Renal pelvis (tissue), 4 donors: ENCODE data around the gene CACNB2. TPM values are rescaled to one million over a fixed set of nuclear protein-coding genes. Genes with fewer than 3 reads are reported as not detected.
"Not testable (repeated sequence)": the region's sequence is repeated elsewhere in the genome, so short reads cannot be mapped to it uniquely, and the experiment has no call there.

Experiments
- DNase-seq: peaks from one replicate; pipeline ENCODE4 v3.0.0-alpha.2; 2013
- polyA plus RNA-seq, 3 donors: library from polyadenylated mRNA; unstranded; fragments of 120-200 nt; gene quantifications; one replicate each; pipeline ENCODE4 v1.2.1, GENCODE V29; 2013; ENCODE audit not compliant: insufficient read length in 3 of 3

CACNB2 gene
- polyA plus RNA-seq, 3 donors = 2.4 to 6.1 (median 4.9) TPM

- DNase-seq = peak; percentile 40
Observed at GRCh38 chr10:18400201-18400905, 260.1 kb downstream of the CACNB2 start.

GRCh38 chr10:18400906-18401245 lies 260.7 kb downstream of the CACNB2 start:
- DNase-seq = peak; percentile 16

GRCh38 chr10:18401416-18402195 lies 261.4 kb downstream of the CACNB2 start:
- no peak for DNase-seq

DNA sequence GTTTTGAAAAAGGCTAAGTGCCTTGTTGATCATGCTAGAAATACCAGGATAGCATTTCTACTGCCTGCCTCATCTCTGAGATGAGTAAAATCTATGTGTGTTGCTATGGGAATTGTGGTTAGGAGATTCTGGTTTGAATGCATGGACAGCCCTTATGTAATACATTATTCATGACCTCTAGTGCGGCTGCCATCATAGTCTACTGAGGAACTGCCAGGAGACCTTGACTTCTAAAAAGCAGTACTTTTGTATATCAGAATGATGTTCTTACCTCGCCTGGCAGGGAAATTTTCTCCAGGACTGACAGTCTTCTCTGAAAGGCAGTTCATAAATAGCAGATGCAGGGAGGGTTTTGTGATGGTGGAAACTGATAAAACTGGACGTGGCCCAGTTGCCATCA lies 262.6 kb downstream of the CACNB2 start:
- no peak for DNase-seq

GRCh38 chr10:18404530-18404929 lies 264.3 kb downstream of the CACNB2 start:
- no peak for DNase-seq

DNA sequence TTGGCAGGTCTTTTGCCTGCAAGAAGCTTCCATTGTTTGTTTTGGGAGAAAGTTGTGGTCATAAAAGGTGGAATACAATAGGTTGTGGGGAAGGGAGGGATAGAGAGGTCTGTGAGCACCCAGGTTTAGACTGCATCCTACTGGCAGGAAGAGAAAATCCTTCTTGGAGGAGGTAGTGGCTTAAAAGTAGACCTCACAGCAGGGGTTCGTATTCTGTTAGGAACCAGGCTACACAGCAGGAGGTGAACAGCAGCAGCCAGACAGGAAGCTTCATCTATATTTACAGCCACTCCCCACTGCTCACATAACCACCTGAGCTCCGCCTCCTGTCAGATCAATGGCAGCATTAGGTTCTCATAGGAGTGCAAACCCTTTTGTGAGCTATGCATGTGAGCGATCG lies 265.9 kb downstream of the CACNB2 start:
- DNase-seq = no peak

DNA sequence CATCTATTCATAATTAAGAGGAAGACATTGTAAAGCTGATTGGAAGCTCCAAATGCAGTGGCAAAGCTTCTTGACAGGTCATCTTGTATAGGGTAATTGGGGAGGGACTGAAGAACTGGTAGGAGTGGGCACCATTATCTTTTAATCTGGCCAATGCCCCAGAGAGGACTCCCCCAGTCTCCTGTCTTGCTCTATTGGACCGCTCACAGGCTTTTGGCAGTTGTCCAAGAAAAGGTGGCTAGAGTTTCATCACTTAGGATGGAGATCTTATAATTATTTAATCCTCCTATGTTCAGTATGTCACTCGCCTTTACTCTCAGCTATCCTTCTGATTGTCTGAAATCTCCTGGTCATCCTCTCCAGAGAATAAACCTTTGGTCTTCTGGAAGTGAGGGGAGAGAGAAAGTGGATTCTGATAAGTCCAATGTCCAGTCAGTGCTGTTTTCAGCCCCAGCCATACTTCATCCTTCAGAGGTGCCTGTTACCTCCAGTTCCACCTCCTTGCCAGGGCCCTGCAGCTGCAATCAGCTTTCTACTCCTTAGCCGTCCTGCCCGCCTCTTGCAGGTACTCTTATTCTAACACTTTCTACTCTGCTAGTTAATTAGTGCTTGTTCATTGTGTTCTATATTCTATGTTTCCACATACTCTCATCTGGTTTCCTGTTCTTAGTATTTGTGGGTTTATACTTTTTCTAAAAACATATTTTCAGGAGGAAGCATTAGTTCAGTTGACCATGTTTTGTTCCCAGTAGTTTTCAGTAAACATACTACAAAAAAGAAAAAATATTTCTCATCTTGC lies 269.6 kb downstream of the CACNB2 start:
- DNase-seq = no peak

- no peak for DNase-seq
Observed at GRCh38 chr10:18414061-18414460, 273.8 kb downstream of the CACNB2 start.

DNA sequence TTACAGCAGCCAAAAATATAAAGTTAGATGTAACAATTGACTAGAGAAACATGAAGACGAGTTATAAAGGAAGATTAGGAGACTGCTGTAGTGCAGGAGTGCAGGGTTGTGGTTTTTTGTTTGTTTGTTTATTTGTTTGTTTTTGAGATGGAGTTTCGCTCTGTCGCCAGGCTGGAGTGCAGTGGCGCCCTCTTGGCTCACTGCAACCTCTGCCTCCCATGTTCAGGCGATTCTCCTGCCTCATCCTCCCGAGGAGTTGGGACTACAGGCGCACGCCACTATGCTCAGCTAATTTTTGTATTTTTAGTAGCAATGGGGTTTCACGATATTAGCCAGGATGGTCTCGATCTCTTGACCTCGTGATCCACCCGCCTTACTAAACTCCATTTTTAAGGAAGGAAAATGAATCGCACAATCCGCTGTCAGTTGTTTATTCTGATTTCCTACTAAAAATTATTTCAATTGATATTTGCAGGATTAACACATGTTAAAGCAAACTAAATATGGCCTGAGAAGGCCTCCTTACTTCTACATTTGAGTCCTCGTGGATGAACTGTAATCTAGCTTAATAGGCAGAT lies 277.8 kb downstream of the CACNB2 start:
- DNase-seq = no peak

GRCh38 chr10:18418541-18419215 lies 278.5 kb downstream of the CACNB2 start:
- no peak for DNase-seq

GRCh38 chr10:18419945-18420344 lies 279.7 kb downstream of the CACNB2 start:
- no peak for DNase-seq

GRCh38 chr10:18421726-18422293 lies 281.6 kb downstream of the CACNB2 start:
- no peak for DNase-seq

GRCh38 chr10:18423058-18423637 lies 282.9 kb downstream of the CACNB2 start:
- no peak for DNase-seq

GRCh38 chr10:18424200-18424599 lies 284.0 kb downstream of the CACNB2 start:
- DNase-seq = no peak

GRCh38 chr10:18429335-18429734 lies 289.1 kb downstream of the CACNB2 start:
- DNase-seq = no peak

DNA sequence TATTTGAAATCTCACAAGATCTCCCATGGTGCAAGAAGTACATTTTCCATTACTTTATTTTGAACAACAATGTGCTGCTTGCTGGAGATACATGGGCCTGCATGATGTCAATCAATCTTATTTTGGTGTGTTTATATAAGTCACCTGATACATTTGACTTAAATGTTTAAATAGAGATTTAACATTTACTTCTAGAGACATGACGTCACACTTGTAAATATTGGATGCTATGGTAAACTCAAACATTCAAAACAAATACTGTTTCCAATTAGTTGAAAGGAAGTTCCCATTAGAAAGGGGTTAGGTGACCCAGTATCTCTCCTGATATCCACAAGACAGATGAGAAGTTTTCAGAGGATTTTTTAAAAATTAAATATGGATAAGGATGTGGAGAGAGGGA lies 296.7 kb downstream of the CACNB2 start:
- DNase-seq = no peak

GRCh38 chr10:18437486-18437885 lies 297.3 kb downstream of the CACNB2 start:
- DNase-seq = no peak

GRCh38 chr10:18438361-18439126 lies 298.3 kb downstream of the CACNB2 start:
- DNase-seq = no peak

DNA sequence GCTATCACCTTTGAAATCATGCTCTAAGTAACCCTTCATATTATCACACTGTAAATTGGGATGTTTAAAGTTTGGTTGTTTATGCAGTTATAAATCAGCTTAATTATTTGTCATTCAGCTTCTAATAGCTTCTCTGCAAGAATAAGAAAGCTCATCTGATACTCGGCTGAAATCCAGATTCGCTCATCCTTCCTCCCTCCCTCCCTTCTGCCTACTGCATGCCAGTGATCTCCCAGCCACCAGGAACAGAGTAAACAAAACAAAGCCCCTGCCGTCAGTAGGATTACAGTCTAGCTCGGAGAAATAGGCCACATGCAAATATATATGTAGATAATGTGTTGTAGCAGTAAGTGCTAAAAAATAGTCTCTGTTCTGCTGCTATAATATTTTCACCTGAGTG lies 299.4 kb downstream of the CACNB2 start:
- DNase-seq = no peak

DNA sequence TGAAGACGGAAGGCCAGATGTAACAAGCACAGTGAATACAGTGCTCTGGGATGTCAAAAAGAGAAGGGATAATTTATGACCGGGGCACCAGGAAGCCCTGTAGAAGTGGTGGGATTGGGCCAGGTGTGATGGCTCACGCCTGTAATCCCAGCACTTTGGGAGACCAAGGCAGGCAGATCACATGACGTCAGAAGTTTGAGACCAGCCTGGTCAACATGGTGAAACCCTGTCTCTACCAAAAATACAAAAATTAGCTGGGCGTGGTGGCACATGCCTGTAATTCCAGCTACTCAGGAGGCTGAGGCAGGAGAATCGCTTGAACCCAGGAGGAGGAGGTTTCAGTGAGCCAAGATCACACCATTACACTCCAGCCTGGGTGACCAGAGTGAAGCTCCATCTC lies 305.4 kb downstream of the CACNB2 start:
- DNase-seq = not testable (repeated sequence)
